Measurements from ENCODE around the gene PAF1.

- TF ChIP-seq POLR2A (IDR thresholded peaks at IDR 0.05): no peak
- TF ChIP-seq CTCF (IDR thresholded peaks at IDR 0.05): no peak
Measured at GRCh38 chr19:39349326-39349725, 41.6 kb downstream of the PAF1 start.
